Astrocyte (in vitro differentiated cells and primary cell): ENCODE data around the gene PITPNM3.

Source experiments
- CTCF ChIP-seq: IDR thresholded peaks from 2 replicates; pipeline ENCODE4 v1.5.1; 2011; ENCODE audit warnings: low read depth, mild to moderate bottlenecking, inconsistent platforms, low read length, moderate library complexity; ENCODE audit not compliant: insufficient read depth
- EZH2 ChIP-seq: IDR thresholded peaks from 2 replicates; pipeline ENCODE4 v1.6.1; 2012; ENCODE audit warnings: mild to moderate bottlenecking, low read length, inconsistent platforms; ENCODE audit not compliant: insufficient read depth

GRCh38 chr17:6475411-6475810, 80.9 kb downstream of the PITPNM3 start:
- no peak for TF ChIP-seq CTCF
- TF ChIP-seq EZH2, result no peak
